ENCODE data around the gene SULT1E1. TPM values are rescaled to one million over a fixed set of nuclear protein-coding genes. Genes with fewer than 3 reads are reported as not detected.

The SULT1E1 gene
- total and polyA plus RNA-seq, 10 of the 15 experiments (the other 5 are each of a cell fraction or from before 2014, with no cell fraction given), result not detected

GRCh38 chr4:69831646-69832325, 28.2 kb downstream of the SULT1E1 start (continued):
- TF ChIP-seq EP300 (IDR thresholded peaks at IDR 0.05; ENCODE audit: borderline replicate concordance in 1 of 2, control insufficient read depth in 1 of 2, low read depth in 2 of 2, low read length in 2 of 2) (peak in 1 of 2 experiments; percentile 47; a peak in 1 of 4 replicates), TAF1 (IDR thresholded peaks at IDR 0.05; ENCODE audit: borderline replicate concordance, low read depth, low read length) (peak; percentile 37; the same call in 1 of the 2 replicates), CHD2 (IDR thresholded peaks at IDR 0.05; ENCODE audit: borderline replicate concordance, low read depth, low read length) (no peak), CBFB (IDR thresholded peaks at IDR 0.05; ENCODE audit: low read depth) (no peak), IRF4 (IDR thresholded peaks at IDR 0.05; ENCODE audit: low read depth, low read length) (peak; percentile 92), IKZF2 (IDR thresholded peaks at IDR 0.05) (peak; percentile 61 to 73; a peak in 2 of 4 replicates), MEF2B (IDR thresholded peaks at IDR 0.05; ENCODE audit: partially characterized antibody, poor library complexity, severe bottlenecking) (no peak), RELA (IDR thresholded peaks at IDR 0.05; ENCODE audit: borderline replicate concordance, partially characterized antibody) (no peak), PRDM15 (CRISPR knock-in tag; IDR thresholded peaks at IDR 0.05) (no peak)
- TF ChIP-seq, protein P1, sequence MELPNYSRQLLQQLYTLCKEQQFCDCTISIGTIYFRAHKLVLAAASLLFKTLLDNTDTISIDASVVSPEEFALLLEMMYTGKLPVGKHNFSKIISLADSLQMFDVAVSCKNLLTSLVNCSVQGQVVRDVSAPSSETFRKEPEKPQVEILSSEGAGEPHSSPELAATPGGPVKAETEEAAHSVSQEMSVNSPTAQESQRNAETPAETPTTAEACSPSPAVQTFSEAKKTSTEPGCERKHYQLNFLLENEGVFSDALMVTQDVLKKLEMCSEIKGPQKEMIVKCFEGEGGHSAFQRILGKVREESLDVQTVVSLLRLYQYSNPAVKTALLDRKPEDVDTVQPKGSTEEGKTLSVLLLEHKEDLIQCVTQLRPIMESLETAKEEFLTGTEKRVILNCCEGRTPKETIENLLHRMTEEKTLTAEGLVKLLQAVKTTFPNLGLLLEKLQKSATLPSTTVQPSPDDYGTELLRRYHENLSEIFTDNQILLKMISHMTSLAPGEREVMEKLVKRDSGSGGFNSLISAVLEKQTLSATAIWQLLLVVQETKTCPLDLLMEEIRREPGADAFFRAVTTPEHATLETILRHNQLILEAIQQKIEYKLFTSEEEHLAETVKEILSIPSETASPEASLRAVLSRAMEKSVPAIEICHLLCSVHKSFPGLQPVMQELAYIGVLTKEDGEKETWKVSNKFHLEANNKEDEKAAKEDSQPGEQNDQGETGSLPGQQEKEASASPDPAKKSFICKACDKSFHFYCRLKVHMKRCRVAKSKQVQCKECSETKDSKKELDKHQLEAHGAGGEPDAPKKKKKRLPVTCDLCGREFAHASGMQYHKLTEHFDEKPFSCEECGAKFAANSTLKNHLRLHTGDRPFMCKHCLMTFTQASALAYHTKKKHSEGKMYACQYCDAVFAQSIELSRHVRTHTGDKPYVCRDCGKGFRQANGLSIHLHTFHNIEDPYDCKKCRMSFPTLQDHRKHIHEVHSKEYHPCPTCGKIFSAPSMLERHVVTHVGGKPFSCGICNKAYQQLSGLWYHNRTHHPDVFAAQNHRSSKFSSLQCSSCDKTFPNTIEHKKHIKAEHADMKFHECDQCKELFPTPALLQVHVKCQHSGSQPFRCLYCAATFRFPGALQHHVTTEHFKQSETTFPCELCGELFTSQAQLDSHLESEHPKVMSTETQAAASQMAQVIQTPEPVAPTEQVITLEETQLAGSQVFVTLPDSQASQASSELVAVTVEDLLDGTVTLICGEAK (IDR thresholded peaks at IDR 0.05; ENCODE audit: borderline replicate concordance), result no peak
- TF ChIP-seq, protein P2, sequence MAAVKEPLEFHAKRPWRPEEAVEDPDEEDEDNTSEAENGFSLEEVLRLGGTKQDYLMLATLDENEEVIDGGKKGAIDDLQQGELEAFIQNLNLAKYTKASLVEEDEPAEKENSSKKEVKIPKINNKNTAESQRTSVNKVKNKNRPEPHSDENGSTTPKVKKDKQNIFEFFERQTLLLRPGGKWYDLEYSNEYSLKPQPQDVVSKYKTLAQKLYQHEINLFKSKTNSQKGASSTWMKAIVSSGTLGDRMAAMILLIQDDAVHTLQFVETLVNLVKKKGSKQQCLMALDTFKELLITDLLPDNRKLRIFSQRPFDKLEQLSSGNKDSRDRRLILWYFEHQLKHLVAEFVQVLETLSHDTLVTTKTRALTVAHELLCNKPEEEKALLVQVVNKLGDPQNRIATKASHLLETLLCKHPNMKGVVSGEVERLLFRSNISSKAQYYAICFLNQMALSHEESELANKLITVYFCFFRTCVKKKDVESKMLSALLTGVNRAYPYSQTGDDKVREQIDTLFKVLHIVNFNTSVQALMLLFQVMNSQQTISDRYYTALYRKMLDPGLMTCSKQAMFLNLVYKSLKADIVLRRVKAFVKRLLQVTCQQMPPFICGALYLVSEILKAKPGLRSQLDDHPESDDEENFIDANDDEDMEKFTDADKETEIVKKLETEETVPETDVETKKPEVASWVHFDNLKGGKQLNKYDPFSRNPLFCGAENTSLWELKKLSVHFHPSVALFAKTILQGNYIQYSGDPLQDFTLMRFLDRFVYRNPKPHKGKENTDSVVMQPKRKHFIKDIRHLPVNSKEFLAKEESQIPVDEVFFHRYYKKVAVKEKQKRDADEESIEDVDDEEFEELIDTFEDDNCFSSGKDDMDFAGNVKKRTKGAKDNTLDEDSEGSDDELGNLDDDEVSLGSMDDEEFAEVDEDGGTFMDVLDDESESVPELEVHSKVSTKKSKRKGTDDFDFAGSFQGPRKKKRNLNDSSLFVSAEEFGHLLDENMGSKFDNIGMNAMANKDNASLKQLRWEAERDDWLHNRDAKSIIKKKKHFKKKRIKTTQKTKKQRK (IDR thresholded peaks at IDR 0.05; ENCODE audit: low read depth, low read length), result no peak
- TF ChIP-seq, protein P3, sequence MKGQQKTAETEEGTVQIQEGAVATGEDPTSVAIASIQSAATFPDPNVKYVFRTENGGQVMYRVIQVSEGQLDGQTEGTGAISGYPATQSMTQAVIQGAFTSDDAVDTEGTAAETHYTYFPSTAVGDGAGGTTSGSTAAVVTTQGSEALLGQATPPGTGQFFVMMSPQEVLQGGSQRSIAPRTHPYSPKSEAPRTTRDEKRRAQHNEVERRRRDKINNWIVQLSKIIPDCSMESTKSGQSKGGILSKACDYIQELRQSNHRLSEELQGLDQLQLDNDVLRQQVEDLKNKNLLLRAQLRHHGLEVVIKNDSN (IDR thresholded peaks at IDR 0.05; ENCODE audit: borderline replicate concordance, extremely low read length, insufficient read depth, low read depth, low read length), result no peak
- TF ChIP-seq, protein P4, sequence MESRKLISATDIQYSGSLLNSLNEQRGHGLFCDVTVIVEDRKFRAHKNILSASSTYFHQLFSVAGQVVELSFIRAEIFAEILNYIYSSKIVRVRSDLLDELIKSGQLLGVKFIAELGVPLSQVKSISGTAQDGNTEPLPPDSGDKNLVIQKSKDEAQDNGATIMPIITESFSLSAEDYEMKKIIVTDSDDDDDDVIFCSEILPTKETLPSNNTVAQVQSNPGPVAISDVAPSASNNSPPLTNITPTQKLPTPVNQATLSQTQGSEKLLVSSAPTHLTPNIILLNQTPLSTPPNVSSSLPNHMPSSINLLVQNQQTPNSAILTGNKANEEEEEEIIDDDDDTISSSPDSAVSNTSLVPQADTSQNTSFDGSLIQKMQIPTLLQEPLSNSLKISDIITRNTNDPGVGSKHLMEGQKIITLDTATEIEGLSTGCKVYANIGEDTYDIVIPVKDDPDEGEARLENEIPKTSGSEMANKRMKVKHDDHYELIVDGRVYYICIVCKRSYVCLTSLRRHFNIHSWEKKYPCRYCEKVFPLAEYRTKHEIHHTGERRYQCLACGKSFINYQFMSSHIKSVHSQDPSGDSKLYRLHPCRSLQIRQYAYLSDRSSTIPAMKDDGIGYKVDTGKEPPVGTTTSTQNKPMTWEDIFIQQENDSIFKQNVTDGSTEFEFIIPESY (IDR thresholded peaks at IDR 0.05), result no peak

Measured in GM12878 (cell line).